ENCODE results near the gene TPMT.
"Not testable (repeated sequence)": the region's sequence is repeated elsewhere in the genome, so short reads cannot be mapped to it uniquely, and the experiment has no call there.

TPMT gene

DNA sequence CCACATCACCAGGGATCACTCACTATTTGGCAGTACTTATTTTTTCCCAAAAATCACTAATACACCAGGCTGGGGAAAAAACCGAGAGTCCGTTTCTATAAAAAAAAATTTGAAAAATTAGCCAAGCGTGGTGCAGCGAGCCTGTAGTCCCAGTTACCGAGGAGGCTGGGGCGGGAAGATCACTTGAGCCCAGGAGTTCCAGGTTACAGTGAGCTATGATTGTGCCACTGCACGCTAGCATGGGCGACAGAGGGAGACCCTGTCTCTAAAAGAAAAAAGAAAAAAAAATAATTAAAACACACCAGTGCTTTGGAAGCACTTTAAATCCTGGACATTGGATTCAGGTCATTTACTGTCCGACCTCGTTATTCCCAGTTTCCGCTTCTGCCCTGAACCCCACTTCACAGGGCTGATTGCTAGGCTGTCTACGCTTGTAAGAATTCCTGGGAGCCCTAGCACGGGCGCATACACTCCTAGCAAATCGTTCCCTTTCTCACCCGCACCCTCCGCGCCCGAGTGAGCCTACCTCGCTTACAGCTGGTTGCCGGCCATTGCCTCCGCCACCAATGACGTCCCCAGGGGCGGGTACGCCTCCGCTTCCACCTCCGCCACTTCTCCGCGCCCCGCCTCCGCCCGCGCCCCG, at the start of gene TPMT:
TSS of gene TPMT (minus strand) at position 571 of the 643 bp plus-strand sequence. CDS start 5,950 bp downstream, outside the sequence.
- DNase-seq (ENCODE audit: low read depth in 2 of 2) = no peak

GRCh38 chr6:18203786-18204185, 48.9 kb upstream of the TPMT start:
- DNase-seq (ENCODE audit: low read depth in 2 of 2) = no peak

DNA sequence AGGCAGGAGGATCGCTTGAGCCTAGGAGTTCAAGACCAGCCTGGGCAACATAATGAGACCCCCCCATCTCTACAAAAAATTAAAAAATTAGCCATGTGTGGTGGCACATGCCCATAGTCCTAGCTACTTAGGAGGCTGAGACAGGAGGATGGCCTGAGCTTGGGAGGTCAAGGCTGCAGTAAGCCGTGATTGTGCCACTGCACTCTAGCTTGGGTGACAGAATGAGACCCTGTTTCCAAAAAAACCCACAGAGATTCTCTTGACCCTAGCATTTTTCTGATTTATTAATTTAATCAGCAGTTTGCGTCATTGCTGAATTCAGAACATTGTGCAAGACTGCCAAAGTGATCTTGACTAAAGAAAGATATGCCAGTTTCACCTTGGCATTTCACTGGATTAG, 37.1 kb upstream of the TPMT start:
- no peak for DNase-seq (ENCODE audit: low read depth in 2 of 2)

- DNase-seq (ENCODE audit: low read depth in 2 of 2) = no peak
Observed at GRCh38 chr6:18189196-18189595, 34.3 kb upstream of the TPMT start.

DNA sequence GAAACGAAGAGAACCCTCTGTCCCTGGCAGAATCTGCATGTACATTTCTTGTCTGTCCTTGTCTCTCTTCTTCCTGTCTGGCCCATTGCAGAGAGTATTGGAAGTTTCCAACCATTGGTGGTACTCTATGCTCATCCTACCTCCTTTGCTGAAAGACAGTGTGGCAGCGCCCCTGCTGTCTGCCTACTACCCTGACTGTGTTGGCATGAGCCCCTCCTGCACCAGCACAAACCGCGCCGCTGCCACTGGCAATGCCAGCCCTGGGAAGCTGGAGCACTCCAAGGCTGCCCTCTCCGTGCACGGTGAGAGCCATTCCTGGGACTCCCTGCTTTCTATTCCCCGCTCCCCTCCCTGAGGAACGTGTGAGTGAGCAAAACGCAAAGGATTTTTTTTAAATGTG, 32.8 kb upstream of the TPMT start:
- no peak for DNase-seq (ENCODE audit: low read depth in 2 of 2)

- no peak for DNase-seq (ENCODE audit: low read depth in 2 of 2)
Observed at GRCh38 chr6:18186540-18187250, 31.8 kb upstream of the TPMT start.

DNA sequence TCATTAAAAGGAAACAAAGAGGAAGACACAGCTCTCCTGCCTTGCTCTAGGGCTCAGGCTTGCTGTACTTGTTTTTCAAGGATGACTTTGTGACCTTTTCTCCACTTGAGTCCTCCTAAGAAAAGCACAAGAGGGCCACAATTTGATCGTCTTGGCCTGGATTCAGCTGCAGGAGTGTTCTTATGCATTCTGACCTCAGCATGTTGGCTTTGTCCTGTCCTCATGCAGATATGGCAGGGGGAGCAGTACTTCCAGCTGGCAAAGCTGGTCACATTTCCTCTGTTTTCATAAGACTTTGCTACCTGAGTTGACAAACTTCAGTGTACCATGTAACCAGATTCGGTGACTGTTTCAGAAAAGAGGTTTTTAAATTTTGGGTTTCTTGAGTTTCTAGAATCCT, 31.2 kb upstream of the TPMT start:
- DNase-seq (ENCODE audit: low read depth in 2 of 2) = no peak

DNA sequence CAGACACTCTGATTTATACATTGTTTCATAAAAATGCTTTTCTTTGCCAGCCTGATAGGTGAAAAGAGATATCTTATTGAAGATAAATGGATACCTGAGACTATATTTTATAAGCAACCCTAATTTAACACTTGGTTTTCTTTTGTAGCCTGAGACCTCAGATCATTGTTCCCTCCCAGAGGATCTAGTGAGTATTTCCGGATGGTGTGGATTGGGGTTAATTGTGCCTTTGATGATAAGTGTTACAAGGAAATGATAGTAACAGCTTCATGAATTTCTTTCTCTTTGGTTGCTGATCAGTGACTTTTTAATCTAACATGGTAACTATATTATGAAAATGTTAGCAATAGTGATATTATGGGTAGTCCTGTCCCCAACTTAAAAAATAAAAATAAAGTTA, 30.7 kb upstream of the TPMT start:
- no peak for DNase-seq (ENCODE audit: low read depth in 2 of 2)

DNA sequence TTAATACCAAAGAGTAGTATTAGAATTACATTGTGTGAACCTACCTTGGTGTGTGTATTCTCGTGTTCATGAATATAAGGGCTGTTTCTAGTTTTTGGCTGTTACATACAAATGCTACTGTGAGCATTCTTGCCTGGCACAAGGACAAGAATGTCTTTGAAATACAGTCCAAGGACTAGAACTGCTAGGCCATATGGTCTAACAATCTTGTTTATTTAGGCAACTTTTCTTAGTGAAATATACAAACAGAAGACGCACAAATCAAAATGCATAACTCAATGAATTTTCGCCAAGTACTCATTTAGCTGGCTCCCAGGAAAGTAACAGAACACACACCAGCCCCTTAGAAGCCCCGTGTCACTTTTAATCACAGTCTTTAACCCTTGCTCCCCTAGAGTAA, 28.9 kb upstream of the TPMT start:
- no peak for DNase-seq (ENCODE audit: low read depth in 2 of 2)

GRCh38 chr6:18182568-18182967, 27.7 kb upstream of the TPMT start:
- no peak for DNase-seq (ENCODE audit: low read depth in 2 of 2)

DNA sequence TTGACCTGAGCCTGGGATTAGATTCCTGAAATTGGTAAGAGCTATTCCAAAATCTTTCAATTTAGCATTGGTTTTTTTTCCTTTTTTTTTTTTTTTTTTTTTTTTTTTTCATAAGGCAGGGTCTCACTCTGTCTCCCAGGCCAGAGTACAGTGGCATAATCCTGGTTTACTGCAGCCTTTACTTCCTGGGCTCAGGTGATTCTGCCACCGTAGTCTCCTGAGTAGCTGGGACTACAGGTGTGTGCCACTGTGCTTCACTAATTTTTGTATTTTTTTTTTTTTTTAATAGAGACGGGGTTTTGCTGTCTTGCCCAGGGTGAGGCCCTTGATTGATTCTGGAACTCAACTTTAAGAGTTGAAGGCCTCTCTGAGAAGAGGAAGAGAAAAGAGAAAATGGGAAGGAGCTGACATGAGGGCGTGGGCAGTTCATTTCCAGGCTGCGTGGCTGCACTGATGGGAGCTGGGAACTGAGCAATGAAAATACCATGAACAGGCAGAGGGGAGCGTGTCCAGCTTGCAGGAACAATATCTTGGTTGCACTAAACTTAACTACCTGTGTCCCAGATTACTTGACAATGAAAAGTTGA, 25.0 kb upstream of the TPMT start:
- no peak for DNase-seq (ENCODE audit: low read depth in 2 of 2)

DNA sequence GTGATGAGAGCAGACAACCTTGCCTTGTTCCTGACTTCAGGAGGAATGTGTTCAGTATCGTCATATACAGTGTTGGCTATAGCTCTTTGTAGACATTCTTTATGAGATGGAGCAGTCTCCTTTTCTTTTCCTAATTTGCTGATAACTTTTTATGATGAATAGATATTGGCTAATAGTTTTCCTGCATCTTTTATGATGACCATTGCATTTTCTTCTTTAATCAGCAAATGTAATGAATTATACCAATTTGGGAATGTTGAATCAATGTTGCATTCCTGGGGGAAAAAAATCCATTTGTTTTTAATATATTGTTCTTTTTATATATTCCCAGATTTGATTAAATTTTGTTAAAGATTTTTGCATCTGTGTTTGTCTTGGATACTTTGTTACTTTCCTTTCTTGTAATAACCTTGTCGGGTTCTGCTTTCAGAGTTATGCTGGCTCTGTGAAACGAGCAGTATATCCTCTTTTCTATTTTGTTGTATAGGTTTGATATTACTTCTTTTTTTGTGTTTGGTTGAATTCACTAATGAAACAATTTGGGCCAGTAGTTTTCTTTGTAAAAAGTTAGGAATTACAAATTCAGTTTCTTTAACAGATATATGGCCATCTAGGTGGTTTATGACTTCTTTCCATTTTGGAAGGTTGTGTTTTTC, 24.2 kb upstream of the TPMT start:
- no peak for DNase-seq (ENCODE audit: low read depth in 2 of 2)

DNA sequence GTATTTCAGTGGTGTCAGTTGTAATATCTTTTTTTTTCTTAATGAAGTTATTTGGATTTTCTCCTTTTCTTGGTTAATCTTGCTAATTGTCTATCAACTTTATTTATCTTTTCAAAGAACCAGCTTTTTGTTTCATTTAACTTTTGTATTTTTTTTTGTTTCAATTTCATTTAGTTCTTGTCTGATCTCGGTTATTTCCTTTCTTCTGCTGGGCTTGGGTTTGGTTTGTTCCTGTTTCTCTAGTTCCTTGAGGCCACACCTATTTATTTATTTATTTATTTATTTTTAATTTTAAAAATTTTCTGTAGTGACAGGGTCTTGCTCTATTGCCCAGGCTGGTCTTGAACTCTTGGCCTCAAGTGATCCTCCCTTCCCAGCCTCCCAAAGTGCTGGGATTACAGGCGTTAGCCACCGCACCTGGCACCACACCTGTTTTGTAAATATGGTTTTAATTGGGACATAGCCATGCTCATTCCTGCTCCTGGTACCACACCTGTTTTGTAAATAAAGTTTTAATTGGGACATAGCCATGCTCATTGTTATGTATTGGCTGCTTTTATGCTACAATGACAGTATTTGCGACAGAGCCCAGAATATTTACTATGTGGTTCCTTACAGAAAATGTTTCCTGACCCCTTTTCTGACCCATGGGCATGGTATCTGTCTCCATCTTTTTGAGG, 22.5 kb upstream of the TPMT start:
- DNase-seq (ENCODE audit: low read depth in 2 of 2) = no peak

DNA sequence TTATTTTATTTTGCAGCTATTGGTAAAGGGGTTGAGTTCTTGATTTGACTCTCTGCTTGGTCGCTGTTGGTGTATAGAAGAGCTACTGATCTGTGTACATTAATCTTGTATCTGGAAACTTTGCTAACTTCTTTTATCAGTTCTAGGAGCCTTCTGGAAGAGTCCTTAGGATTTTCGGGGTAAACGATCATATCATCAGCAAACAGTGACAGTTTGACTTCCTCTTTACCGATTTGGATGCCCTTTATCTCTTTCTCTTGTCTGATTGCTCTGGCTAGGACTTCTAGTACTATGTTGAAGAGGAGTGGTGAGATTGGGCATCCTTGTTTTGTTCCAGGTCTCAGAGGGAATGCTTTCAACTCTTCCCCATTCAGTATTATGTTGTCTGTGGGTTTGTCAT, 21.3 kb upstream of the TPMT start:
- not testable (repeated sequence) for DNase-seq (ENCODE audit: low read depth in 2 of 2)

DNA sequence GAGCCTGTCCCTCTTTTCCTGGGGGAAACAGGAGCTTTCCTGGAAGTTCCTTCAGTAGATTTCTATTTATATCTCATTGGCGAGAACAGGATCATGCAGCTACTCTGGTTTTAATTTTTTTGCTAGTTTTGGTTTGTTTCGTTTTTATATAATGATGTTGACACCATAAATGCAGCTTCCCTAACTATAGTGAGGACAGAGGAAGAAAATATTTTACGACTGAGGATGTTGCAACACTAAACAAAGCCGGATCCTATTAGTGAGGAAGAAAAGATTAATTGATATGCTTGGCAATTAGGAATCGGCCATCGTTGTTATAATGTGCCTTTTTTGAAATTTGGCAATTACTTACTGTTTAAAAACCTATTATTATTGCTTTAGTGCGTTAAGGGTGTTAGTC, 17.0 kb upstream of the TPMT start:
- no peak for DNase-seq (ENCODE audit: low read depth in 2 of 2)

GRCh38 chr6:18168264-18168663, 13.4 kb upstream of the TPMT start:
- DNase-seq (ENCODE audit: low read depth in 2 of 2) = no peak

DNA sequence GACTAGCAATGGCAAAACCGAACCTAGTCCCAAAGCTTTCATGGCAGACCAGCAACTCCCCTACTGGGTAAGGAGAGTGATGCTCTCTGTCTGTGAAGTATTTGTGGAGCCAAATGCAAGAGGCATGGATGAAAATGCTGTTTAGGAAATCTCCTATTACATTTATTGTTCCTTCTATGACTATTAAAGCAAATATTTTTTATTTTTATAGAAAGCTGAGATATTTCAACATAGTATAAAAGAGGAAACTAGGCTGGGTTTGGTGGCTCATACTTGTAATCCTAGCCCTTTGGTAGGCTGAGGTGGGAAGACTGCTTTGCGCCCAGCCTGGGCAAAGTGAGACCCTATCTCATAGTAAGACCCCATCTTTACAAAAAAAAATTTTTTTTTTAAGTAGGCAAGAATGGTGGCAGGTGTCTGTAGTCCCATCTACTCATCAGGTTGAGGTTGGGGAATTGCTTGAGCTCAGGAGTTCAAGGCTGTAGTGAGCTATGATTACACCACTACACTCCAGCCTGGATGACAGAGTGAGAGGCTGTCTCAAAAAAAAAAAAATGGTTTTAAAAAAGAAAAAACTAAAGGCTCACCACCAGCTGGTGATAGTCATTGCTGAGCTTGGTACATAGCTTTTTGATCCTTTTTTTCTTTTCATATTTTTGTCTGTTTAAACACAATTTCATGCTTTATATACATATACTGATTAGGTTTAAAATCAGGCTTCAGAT, 11.6 kb upstream of the TPMT start:
- no peak for DNase-seq (ENCODE audit: low read depth in 2 of 2)

GRCh38 chr6:18165751-18166150, 10.9 kb upstream of the TPMT start:
- no peak for DNase-seq (ENCODE audit: low read depth in 2 of 2)

DNA sequence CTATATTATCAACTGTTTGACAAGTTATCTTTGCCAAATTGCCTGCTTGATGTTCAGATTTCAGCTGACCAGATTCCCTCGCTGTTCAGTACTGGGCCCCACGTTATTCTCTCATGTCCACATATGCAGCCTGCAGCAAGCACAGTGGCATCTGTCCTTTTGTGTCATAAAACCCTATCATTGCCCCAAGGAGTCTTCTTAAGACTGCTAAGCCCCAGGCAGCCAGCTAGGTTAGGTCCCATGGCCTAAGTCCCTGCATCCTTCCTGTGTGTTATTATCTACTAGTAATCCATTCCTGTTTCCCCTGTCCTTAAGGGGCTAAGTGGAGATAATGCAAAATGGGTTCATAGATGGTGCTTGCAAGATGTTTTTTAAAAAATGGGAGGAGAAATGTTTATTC, 7.5 kb upstream of the TPMT start:
- DNase-seq (ENCODE audit: low read depth in 2 of 2) = no peak

DNA sequence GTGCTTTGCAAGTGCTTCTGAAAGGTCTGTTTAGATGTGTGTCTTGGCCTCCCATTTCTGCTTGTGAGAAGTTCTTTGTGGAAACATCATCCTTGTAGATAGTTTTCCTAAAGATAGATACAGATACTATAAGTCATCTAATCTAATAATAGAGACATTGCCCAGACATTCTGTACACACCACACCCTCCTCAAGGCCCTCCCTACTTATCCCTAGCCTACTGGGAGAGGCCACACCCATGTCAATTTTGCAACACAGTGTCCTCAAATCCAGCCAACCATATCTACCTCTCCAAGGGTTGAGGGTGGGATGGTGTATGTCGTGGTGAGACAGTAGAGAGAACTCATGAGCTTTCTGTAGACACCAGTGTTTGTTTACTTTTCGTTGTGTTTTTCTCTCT, 6.6 kb upstream of the TPMT start:
- DNase-seq (ENCODE audit: low read depth in 2 of 2) = no peak

DNA sequence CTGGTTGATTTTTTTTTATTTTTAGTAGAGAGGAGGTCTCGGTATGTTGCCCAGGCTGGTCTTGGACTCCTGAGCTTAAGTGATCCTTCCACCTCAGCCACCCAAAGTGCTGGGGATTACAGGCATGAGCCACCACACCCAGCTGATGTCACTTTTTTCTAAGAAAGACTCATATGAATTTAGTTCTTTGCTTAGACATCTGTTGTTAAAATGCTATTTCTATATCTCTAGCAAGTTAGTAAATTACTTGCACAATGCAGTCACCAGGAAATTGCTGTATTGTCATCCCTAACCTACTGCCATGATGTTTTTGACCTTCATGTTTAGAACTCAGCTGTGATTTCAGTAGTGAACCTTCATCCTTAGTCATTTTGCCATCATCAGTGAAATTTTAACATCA, 6.0 kb upstream of the TPMT start:
- no peak for DNase-seq (ENCODE audit: low read depth in 2 of 2)

Data from stimulated activated CD4-positive, alpha-beta T cell treated with anti-CD3 and anti-CD28 coated beads, Interleukin-12 subunit alpha, Interleukin-12 subunit beta, amount 100 ng/mL, for 24 hours (primary cell).